Neuronal stem cell (in vitro differentiated cells): ENCODE measurements around the gene CELF4. TPM values are rescaled to one million over a fixed set of nuclear protein-coding genes. Genes with fewer than 3 reads are reported as not detected.

Source experiments
- DNase-seq: peaks from one replicate; pipeline ENCODE4 v3.0.0-alpha.2; 2013; ENCODE audit warnings: low spot score
- H2AFZ ChIP-seq: one replicate; pipeline ENCODE4 v1.6.1; 2013; ENCODE audit warnings: mild to moderate bottlenecking, low read length, inconsistent platforms
- H2AK5ac ChIP-seq: 2 replicates; pipeline ENCODE4 v1.6.1; 2013; ENCODE audit warnings: low read depth, mild to moderate bottlenecking, inconsistent platforms, low read length, moderate library complexity, mixed read lengths
- H2BK120ac ChIP-seq: 2 replicates; pipeline ENCODE4 v1.6.1; 2013; ENCODE audit warnings: low read depth, mild to moderate bottlenecking, inconsistent platforms, low read length, moderate library complexity, mixed read lengths
- H2BK12ac ChIP-seq: one replicate; pipeline ENCODE4 v1.6.1; 2013; ENCODE audit warnings: low read length, inconsistent platforms
- H2BK15ac ChIP-seq: 2 replicates; pipeline ENCODE4 v1.6.1; 2013; ENCODE audit warnings: mild to moderate bottlenecking, low read length, inconsistent platforms, mixed read lengths
- H2BK5ac ChIP-seq: one replicate; pipeline ENCODE4 v1.6.1; 2013; ENCODE audit warnings: inconsistent platforms, mild to moderate bottlenecking, low read length, moderate library complexity
- H3K14ac ChIP-seq: one replicate; pipeline ENCODE4 v1.6.1; 2013; ENCODE audit warnings: low read length, inconsistent platforms
- H3K18ac ChIP-seq: 2 replicates; pipeline ENCODE4 v1.6.1; 2013; ENCODE audit warnings: low read length, inconsistent platforms
- H3K23ac ChIP-seq: 2 replicates; pipeline ENCODE4 v1.6.1; 2013; ENCODE audit warnings: low read depth, mild to moderate bottlenecking, mixed read lengths, low read length, inconsistent platforms; ENCODE audit not compliant: poor library complexity
- H3K27ac ChIP-seq: replicated peaks from 3 replicates; pipeline ENCODE4 v1.5.1; 2013; ENCODE audit warnings: low read length, inconsistent platforms
- H3K27me3 ChIP-seq, 3 experiments: 2 replicates each; pipeline ENCODE4 v1.6.1; 2013; ENCODE audit warnings: low read length in 3 of 3, mild to moderate bottlenecking in 2 of 3, inconsistent platforms in 1 of 3, low read depth in 1 of 3, mixed read lengths in 1 of 3, moderate library complexity in 1 of 3; ENCODE audit not compliant: control insufficient read depth in 3 of 3, insufficient read depth in 3 of 3
- H3K36me3 ChIP-seq, 2 donors: replicated peaks in 1 of 2; 2 replicates each; pipeline ENCODE4 v1.6.1; 2013; ENCODE audit warnings: low read length in 2 of 2; ENCODE audit not compliant: control insufficient read depth in 2 of 2, insufficient read depth in 2 of 2
- H3K4ac ChIP-seq: 2 replicates; pipeline ENCODE4 v1.6.1; 2013; ENCODE audit warnings: inconsistent platforms, mild to moderate bottlenecking, low read length, moderate library complexity
- H3K4me1 ChIP-seq, 2 donors: 1 replicate in 1 of 2; 2 replicates in 1 of 2; pipeline ENCODE4 v1.6.1; 2013; ENCODE audit warnings: low read length in 2 of 2, low read depth in 1 of 2; ENCODE audit not compliant: control insufficient read depth in 2 of 2, insufficient read depth in 1 of 2
- H3K4me2 ChIP-seq: one replicate; pipeline ENCODE4 v1.6.1; 2013; ENCODE audit warnings: mild to moderate bottlenecking, low read length, inconsistent platforms; ENCODE audit not compliant: insufficient read depth, poor library complexity, severe bottlenecking
- H3K4me3 ChIP-seq, 2 donors: 2 replicates each; pipeline ENCODE4 v1.5.1; 2013; ENCODE audit warnings: low read length in 2 of 2, mild to moderate bottlenecking in 2 of 2, inconsistent platforms in 1 of 2, moderate library complexity in 1 of 2
- H3K79me1 ChIP-seq: one replicate; pipeline ENCODE4 v1.6.1; 2013; ENCODE audit warnings: low read depth, mild to moderate bottlenecking, inconsistent platforms, low read length, moderate library complexity
- H3K9ac ChIP-seq: one replicate; pipeline ENCODE4 v1.6.1; 2013; ENCODE audit warnings: mild to moderate bottlenecking, low read depth, low read length, inconsistent platforms; ENCODE audit not compliant: poor library complexity
- H3K9me3 ChIP-seq, 2 donors: replicated peaks in 1 of 2; 2 replicates each; pipeline versions ENCODE3 to v1.6.1; 2013; ENCODE audit warnings: low read length in 2 of 2, mild to moderate bottlenecking in 2 of 2, inconsistent platforms in 1 of 2, low read depth in 1 of 2, mixed read lengths in 1 of 2, moderate library complexity in 1 of 2; ENCODE audit not compliant: control insufficient read depth in 2 of 2, insufficient read depth in 1 of 2
- H4K8ac ChIP-seq: one replicate; pipeline ENCODE4 v1.6.1; 2013; ENCODE audit warnings: low read depth, mild to moderate bottlenecking, inconsistent platforms, low read length, moderate library complexity
- H4K91ac ChIP-seq: one replicate; pipeline ENCODE4 v1.6.1; 2013; ENCODE audit warnings: low read length, low read depth, mild to moderate bottlenecking, inconsistent platforms; ENCODE audit not compliant: poor library complexity
- WGBS, 2 donors: extraction: QIAGEN DNeasy Blood & Tissue Kit; methylation state at CpG; one replicate each; pipeline ENCODE4 v1.1.7; 2013; ENCODE audit warnings: missing lambda C conversion rate in 2 of 2, mixed read lengths in 1 of 2; ENCODE audit not compliant: insufficient read length in 2 of 2, insufficient replicate concordance in 1 of 2; ENCODE audit errors: extremely low coverage in 2 of 2; 5-methylcytosine and 5-hydroxymethylcytosine counted together
- polyA plus RNA-seq, 2 experiments: library from polyadenylated mRNA; stranded (reverse); fragments of 200-250 nt; gene quantifications; one replicate each; pipeline ENCODE4 v1.2.3, GENCODE V29; 2013

CELF4 gene
- polyA plus RNA-seq (2013, experiment 1 of 2): 8.5 TPM
- 10.2 TPM for polyA plus RNA-seq (2013, experiment 2 of 2)

- no peak for DNase-seq
- no peaks in the 10 kb centered on the region for H3K4me1 ChIP-seq
- no peak within 1 kb of the TSS for H3K14ac ChIP-seq
- H3K27me3 ChIP-seq: peaks cover 7 to 75% (median 57%) of the 10 kb centered on the region in 3 experiments
- peak within 1 kb of the TSS; percentile 30 to 81 for H3K4me3 ChIP-seq
- H2BK12ac ChIP-seq: no peak within 1 kb of the TSS
- no peak within 1 kb of the TSS for H4K8ac ChIP-seq
- H4K91ac ChIP-seq: no peak within 1 kb of the TSS
- no peak within 1 kb of the TSS for H3K18ac ChIP-seq
- no peak within 1 kb of the TSS for H3K23ac ChIP-seq
- H3K27ac ChIP-seq: no peak within 1 kb of the TSS
- no peak within 1 kb of the TSS for H2BK5ac ChIP-seq
- H2BK15ac ChIP-seq: no peak within 1 kb of the TSS
- no peaks in the 10 kb centered on the region for H3K79me1 ChIP-seq
- H3K9me3 ChIP-seq: no peaks in the 10 kb centered on the region
- H3K4me2 ChIP-seq: peak within 1 kb of the TSS; percentile 97
- no peak within 1 kb of the TSS for H2BK120ac ChIP-seq
- WGBS, 2 donors: no CpG with 5 or more reads among the region's 62 CpGs
- H2AK5ac ChIP-seq: no peak within 1 kb of the TSS
- no peak within 1 kb of the TSS for H3K4ac ChIP-seq
- H3K36me3 ChIP-seq: no peaks in the 10 kb centered on the region
- no peak within 1 kb of the TSS for H3K9ac ChIP-seq
- peak within 1 kb of the TSS; percentile 82 for H2AFZ ChIP-seq
Observed at GRCh38 chr18:37565101-37565976, at the start of gene CELF4. CELF4 (minus strand) TSS chr18:37565798.

DNA sequence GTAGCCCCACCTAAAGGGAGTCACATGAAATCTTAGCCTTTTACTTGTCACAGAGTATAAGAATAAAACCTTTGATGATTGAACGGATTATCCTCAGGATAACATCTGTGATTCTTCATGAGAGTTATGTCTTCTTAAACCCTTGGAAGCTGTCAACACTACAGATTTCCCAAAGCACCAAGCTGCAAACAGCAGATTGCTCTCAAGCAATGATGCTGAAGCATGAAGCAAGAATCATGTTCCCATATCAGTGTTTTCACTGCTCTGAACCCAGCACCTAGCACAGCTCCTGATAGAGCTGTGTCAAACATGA lies 47.6 kb upstream of the CELF4 start:
- H3K36me3 ChIP-seq: no peaks in the 10 kb centered on the region
- no peak overlapping the region for H3K14ac ChIP-seq
- H3K9ac ChIP-seq: no peak overlapping the region
- H2AFZ ChIP-seq: no peak overlapping the region
- DNase-seq: no peak
- no peak overlapping the region for H2BK12ac ChIP-seq
- no peak overlapping the region for H3K18ac ChIP-seq
- no peak overlapping the region for H2BK15ac ChIP-seq
- H3K4me2 ChIP-seq: no peak overlapping the region
- H4K91ac ChIP-seq: no peak overlapping the region
- no peak overlapping the region for H3K4ac ChIP-seq
- no peak overlapping the region for H3K23ac ChIP-seq
- no peak overlapping the region for H3K27ac ChIP-seq
- no peaks in the 10 kb centered on the region for H3K27me3 ChIP-seq
- no CpG with 5 or more reads among the region's 1 CpG for WGBS, 2 donors
- no peak overlapping the region for H2BK5ac ChIP-seq
- H2BK120ac ChIP-seq: no peak overlapping the region
- no peak overlapping the region for H4K8ac ChIP-seq
- H3K9me3 ChIP-seq: no peaks in the 10 kb centered on the region
- no peak overlapping the region for H2AK5ac ChIP-seq
- no peak overlapping the region for H3K4me3 ChIP-seq
- no peaks in the 10 kb centered on the region for H3K79me1 ChIP-seq
- no peaks in the 10 kb centered on the region for H3K4me1 ChIP-seq

GRCh38 chr18:37612524-37613252 lies 47.1 kb upstream of the CELF4 start:
- Histone ChIP-seq H2BK12ac (no peak overlapping the region), H3K79me1 (no peaks in the 10 kb centered on the region), H3K4me1 (no peaks in the 10 kb centered on the region), H3K36me3 (no peaks in the 10 kb centered on the region), H2BK120ac (no peak overlapping the region), H3K9ac (no peak overlapping the region), H4K91ac (no peak overlapping the region), H2AFZ (no peak overlapping the region), H3K9me3 (no peaks in the 10 kb centered on the region), H3K4me2 (no peak overlapping the region), H2AK5ac (no peak overlapping the region), H3K4ac (no peak overlapping the region), H3K23ac (no peak overlapping the region), H3K27ac (no peak overlapping the region), H3K18ac (no peak overlapping the region), H2BK5ac (no peak overlapping the region), H3K14ac (no peak overlapping the region), H3K4me3 (no peak overlapping the region), H4K8ac (no peak overlapping the region), H2BK15ac (no peak overlapping the region), H3K27me3 (no peaks in the 10 kb centered on the region)
- WGBS, 2 donors: no CpG with 5 or more reads among the region's 5 CpGs
- DNase-seq: no peak

- no peak overlapping the region for H4K91ac ChIP-seq
- H2BK15ac ChIP-seq: no peak overlapping the region
- no peak overlapping the region for H3K27ac ChIP-seq
- no peak overlapping the region for H2BK120ac ChIP-seq
- WGBS, 2 donors: no CpG with 5 or more reads among the region's 5 CpGs
- H3K4me2 ChIP-seq: no peak overlapping the region
- no peak overlapping the region for H3K4me3 ChIP-seq
- no peak overlapping the region for H3K18ac ChIP-seq
- no peak overlapping the region for H3K4ac ChIP-seq
- no peaks in the 10 kb centered on the region for H3K79me1 ChIP-seq
- no peak overlapping the region for H2AFZ ChIP-seq
- H3K14ac ChIP-seq: no peak overlapping the region
- H3K9ac ChIP-seq: no peak overlapping the region
- no peaks in the 10 kb centered on the region for H3K9me3 ChIP-seq
- no peak overlapping the region for H2AK5ac ChIP-seq
- H2BK12ac ChIP-seq: no peak overlapping the region
- H4K8ac ChIP-seq: no peak overlapping the region
- no peak overlapping the region for H3K23ac ChIP-seq
- H2BK5ac ChIP-seq: no peak overlapping the region
- no peaks in the 10 kb centered on the region for H3K36me3 ChIP-seq
- no peaks in the 10 kb centered on the region for H3K4me1 ChIP-seq
- DNase-seq: no peak
- H3K27me3 ChIP-seq: no peaks in the 10 kb centered on the region
Observed at GRCh38 chr18:37611614-37612279, 46.1 kb upstream of the CELF4 start.
